SH-SY5Y (cell line): Measurements from ENCODE around the gene PLSCR4.

Source experiments
- GATA2 ChIP-seq: IDR thresholded peaks from 2 replicates; pipeline ENCODE4 v1.6.1; 2011; ENCODE audit warnings: mild to moderate bottlenecking, low read depth, low read length
- GATA3 ChIP-seq: IDR thresholded peaks from 2 replicates; pipeline ENCODE4 v1.6.1; 2011; ENCODE audit warnings: low read depth, mild to moderate bottlenecking, low read length, moderate library complexity

DNA sequence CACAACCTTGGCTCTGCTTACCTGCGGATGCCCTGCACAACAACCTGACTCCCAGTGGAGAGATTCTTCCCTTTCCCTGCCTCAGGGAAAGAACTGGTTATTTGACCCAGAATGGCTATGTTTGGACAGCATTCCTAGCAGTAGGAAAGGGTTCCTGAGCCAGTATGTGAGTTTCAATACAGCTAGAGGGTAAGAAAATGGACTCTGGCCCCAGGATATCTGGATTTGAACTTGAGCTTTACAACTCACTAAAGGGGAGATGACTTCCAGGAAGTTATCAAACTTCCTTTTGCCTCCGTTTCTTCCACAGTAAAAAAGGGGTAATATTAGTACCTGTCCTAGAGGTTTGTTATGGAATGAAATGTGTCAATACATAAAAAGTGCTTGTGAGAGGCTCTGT lies 28.1 kb upstream of the PLSCR4 start:
- no peak for TF ChIP-seq GATA2
- no peak for TF ChIP-seq GATA3
